Iris pigment epithelial cell (primary cell): Measurements from ENCODE around the gene CORT.
A peak's percentile ranks its signal among the peaks of the same experiment; 100 is the strongest.
"Not testable (repeated sequence)": the region's sequence is repeated elsewhere in the genome, so short reads cannot be mapped to it uniquely, and the experiment has no call there.

Experiments used
- DNase-seq: peaks from one replicate; pipeline ENCODE4 v3.0.0-alpha.2; 2011; ENCODE audit warnings: low read depth

CORT gene, protein sequence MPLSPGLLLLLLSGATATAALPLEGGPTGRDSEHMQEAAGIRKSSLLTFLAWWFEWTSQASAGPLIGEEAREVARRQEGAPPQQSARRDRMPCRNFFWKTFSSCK

DNA sequence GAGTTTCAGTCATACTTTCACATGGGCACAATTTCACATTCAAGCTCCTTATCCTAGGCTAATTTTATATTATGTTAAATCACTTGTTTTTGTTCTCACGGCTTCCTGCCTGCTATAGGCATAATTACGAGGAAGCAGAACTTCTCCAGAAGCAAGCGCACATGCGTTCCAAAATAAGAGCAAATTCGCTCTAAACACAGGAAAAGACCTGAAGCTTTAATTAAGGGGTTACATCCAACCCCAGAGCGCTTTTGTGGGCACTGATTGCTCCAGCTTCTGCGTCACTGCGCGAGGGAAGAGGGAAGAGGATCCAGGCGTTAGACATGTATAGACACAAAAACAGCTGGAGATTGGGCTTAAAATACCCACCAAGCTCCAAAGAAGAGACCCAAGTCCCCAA is at the start of gene CORT:
Gene CORT, plus strand, starts transcription at position 281 of the 400 bp plus-strand sequence. CDS start 193 bp downstream, outside the sequence.
- DNase-seq: no peak

DNA sequence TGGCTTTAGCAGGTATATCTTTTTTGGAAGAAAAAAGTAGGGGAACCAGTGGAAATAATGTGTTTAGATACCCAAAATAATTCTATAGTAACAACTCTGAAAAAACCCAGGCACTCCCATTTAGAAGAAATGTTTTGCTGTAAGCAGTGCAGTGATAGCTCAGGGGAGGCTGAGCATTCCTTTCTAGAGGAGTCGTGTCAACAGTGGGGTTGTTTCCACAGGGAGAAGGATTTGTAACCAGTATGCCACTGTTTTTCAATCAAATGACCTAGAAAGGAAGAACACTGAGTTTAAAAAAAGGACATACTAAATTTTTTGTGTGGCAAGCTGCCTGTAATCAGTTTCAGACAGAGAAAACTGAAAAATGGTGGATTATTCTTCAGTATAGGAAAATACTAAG is 48.5 kb upstream of the CORT start:
- DNase-seq: peak; percentile 73

DNA sequence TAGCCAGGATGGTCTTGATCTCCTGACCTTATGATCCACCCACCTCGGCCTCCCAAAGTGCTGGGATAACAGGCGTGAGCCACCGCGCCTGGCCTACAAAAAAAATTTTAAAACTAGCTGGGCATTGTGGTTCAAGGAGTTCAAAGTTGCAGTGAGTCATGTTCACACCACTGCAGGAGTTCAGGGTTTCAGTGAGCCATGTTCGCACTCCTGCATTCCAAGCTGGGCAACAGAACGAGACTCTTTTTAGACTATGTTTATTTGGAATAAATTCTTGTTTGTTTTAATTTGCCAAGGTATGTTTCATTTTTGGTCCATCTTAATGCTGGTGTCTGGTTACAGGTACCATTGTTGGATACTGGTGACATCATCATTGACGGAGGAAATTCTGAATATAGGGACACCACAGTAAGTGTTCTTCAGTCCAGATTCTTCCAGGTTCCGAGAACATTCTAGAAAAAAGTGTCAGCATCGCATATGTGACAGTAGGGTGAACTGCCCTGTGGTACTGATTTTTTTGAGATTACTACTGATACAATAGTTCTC is 47.0 kb upstream of the CORT start:
- peak; percentile 91 for DNase-seq

DNA sequence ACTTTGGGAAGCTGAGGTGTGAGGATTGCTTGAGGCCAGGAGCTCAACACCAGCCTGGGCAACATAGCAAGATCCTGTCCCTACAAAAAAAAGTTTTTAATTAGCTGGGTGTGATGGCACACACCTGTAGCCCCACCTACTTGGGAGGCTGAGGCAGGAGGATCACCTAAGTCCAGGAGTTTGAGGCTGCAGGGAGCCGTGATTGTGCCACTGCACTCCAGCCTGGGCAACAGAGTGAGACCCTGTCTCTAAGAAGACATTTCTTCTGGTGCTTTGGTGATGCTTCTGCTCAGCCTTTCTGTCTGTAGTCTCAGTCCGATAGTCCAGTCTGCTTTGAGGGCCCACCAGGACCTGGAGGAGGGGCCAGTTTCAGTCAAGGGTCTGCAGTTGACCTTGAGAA is 42.6 kb upstream of the CORT start:
- no peak for DNase-seq

DNA sequence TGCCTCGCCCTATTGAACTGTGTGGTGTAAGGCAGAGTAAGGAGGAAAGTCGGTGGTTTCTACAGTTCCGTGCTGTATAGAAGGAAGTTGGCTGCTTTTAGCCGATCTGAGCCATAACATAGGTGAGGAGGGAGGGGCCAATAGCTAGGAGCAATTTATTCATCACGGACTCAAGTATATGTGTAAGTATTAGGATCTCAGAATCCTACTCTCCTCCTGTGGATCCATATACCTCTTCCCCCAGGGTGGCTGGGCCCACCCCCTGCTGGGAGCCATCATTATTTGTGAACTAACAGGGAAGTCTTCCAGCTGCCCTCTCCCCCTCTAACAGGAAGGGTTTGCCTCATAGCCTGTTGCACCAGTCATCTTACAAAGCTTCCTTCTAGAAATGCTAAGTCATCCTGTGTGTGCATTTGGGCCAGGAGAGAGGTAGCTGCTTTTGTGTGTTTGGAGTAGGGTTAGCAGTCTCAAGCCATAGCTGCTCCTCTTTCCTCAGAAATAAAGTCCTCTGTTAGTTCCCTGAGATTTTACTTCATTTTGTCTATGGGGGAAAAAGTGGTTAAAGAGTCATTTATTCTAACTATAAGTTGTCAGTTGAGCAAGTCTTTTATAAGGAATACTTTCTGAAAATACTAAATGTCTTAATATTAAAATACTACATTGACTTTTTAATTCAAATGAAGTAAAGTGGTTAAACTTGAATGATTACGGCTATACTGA is 34.5 kb upstream of the CORT start:
- peak; percentile 94 for DNase-seq

DNA sequence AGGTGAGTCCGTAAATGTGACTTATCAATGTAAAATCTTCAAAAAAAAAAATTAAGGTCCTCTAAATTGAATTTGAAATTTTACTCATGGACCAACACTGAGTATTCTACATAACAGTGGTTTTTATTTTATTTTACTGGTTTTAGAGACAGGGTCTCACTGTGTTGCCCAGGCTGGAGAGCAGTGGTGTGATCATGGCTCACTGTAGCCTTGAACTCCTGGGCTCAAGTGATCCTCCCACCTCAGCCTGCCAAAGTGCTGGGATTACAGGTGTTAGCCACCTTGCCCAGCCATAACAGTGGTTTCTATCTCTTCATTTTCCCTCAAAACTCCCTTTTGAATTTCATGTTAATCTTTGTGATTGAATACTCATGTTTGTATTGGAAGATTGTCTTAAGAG is 33.9 kb upstream of the CORT start:
- not testable (repeated sequence) for DNase-seq

DNA sequence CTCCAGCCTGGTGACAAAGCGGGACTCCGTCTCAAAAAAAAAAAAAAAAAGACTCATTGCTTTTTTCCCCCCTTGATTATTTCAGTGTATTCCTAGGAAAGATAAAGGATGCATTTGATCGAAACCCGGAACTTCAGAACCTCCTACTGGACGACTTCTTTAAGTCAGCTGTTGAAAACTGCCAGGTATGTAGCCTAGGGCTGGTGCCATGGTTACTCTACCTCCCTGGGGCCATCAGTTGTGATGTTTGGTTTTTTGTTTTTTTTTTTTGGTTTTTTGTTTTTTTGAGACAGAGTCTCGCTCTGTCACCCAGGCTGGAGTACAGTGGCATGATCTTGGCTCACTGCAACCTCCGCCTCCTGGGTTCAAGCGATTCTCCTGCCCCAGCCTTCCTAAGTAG is 31.1 kb upstream of the CORT start:
- not testable (repeated sequence) for DNase-seq

DNA sequence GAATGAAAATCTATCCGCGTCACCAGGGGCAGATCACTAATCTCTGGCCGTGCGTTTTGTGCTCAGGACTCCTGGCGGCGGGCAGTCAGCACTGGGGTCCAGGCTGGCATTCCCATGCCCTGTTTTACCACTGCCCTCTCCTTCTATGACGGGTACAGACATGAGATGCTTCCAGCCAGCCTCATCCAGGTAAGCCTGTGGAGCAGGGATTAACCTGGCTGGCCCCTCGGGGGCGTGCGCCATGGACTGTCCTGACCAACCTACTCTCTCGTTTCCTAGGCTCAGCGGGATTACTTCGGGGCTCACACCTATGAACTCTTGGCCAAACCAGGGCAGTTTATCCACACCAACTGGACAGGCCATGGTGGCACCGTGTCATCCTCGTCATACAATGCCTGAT is 30.5 kb upstream of the CORT start:
- no peak for DNase-seq

DNA sequence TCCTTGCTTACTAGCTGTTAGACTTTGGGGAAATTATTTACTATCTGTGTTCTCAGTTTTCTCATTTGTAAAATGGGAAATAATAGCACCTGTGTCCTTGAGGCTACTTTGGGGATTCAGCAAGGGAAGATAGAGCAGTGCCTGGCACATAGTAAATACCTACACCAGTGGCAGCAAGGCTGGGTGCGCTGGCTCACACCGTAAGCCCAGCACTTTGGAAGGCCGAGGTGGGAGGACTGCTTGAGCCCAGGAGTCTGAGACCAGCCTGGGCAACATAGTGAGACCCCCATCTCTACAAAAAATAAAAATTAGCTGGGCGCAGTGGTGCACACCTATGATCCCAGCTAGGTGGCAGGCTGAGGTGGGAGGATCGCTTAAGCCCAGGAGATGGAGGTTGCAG is 28.2 kb upstream of the CORT start:
- no peak for DNase-seq

DNA sequence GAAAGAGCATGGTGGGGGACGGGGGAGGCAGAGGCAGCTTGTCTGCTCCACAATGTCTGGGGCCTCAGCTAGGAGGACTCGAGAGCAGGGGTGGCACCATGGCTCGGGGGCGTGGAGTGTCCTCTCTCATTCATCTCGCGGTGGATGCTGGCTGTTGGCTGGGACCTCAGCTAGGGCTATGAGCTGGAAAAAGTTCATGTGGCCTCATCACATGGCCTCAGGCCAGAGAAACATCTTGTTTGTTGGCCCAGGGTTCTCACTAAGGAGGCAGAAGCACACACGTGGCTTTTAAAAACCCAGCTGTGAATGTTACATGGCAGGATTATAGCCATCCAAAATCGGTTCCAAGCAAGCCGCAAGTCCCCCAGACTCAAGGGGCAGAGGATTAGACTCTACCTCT is 25.8 kb upstream of the CORT start:
- DNase-seq: peak; percentile 61

DNA sequence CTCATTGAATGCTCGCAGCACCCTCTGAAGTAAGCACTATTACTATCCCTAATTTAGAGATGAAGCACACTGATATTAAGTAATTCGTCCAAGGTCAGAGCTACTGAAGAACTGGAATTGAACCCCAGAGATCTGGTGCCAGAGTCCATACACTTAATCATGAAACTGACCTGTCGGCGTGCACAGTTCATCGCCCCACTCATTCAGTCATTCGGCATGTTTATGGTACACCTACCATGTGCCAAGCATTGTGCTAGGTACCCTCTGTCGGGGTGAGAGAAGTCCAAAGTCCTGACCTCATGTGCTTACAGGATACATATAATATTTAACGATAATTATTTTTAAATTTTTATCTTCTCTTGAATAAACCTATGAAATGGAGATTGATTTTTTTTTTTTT is 25.2 kb upstream of the CORT start:
- DNase-seq: no peak

DNA sequence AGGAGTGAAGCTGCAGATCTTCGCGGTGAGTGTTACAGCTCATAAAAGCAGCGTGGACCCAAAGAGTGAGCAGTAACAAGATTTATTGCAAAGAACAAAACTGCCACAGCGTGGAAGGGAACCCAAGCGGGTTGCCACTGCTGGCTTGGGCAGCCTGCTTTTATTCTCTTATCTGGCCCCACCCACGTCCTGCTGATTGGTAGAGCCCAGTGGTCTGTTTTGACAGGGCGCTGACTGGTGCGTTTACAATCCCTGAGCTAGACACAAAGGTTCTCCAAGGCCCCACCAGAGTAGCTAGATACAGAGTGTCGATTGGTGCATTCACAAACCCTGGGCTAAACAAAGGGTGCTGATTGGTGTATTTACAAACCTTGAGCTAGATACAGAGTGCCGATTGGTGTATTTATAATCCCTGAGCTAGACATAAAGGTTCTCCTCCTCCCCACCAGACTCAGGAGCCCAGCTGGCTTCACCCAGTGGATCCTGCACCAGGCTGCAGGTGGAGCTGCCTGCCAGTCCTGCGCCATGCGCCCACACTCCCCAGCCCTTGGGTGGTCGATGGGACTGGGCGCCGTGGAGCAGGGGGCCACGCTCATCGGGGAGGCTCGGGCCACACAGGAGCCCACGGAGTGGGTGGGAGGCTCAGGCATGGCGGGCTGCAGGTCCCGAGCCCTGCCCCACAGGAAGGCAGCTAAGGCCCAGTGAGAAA is 23.9 kb upstream of the CORT start:
- not testable (repeated sequence) for DNase-seq

DNA sequence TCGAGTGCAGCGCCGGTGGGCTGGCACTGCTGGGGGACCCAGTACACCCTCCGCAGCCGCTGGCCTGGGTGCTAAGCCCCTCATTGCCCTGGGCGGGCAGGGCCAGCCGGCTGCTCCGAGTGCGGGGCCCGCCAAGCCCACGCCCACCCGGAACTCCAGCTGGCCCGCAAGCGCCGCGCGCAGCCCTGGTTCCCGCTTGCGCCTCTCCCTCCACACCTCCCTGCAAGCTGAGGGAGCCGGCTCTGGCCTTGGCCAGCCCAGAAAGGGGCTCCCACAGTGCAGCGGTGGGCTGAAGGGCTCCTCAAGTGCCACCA is 23.3 kb upstream of the CORT start:
- not testable (repeated sequence) for DNase-seq

DNA sequence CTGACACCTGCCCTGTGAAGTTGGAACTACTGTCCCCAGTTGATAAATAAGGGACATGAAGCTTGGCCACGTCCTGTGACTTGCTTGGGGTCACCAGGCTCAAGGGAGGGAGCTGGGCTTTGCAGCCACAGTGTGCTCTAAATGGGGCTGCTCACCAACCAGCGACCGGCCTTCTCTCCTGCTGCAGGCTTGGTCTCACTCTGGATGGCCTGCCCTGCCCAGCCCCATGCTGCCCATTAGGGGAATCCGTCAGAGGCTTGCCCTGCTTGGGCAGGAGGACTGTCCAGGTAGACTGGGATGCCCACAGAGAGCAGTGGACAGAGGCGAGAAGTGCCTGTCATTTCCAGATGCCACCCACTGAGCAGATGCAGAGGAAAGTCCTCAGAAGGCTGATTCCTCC is 20.8 kb upstream of the CORT start:
- DNase-seq: no peak

DNA sequence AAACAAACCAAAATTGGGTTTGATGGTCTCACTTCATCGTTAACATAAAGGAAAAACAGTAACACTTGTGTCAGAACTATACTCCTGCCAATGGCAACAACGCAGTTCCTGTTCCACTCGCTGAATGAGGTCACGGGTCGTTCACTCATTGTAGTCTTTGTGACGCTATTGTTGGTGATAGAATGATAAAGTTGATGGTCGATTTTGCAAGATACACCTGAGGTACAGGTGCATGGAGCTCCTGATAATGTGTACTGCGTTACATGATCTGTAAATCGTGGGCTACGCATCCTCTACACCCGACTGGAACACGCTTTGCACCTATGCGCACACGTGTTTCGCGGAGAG is 20.0 kb upstream of the CORT start:
- DNase-seq: peak; percentile 9

DNA sequence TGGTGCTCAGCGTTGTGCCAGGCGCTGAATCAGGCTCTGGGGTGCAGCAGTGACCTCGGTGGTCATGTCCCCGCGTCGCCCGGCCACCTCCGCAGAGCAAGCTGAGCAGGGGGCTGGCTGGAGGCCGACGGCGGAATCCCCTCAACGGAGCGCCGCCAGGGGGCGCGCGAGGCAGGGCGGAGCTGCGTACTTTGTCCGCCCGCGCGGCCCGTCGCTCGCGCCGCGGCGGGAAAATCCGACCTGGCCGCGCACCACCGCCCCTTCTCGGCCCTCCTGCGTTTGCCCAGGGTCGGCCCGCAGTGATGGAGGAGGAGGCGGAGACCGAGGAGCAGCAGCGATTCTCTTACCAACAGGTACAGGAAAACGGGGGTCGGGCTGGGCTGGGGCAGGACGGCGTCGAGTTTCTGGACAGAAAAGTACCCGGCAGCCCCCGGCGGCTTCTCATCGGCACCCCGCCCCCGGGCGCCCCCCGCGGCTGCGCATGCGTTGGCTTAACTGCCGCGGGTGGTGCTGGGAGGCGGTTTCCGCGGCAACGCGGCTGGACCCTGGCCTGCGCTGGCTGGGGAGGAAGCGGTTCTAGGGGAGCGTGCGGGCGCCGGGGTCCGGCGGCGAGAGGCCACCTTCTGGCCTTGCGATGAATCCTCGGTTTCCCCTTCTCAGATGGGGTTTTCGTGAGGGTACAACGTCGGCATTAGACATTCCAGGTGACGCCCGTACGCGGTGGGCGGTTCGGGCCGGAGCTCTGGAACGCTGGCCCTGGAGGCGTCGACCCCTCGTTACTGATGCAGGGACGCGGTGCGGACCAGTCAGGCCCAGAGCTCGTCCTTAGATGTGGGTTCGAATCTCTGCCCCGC is 19.4 kb upstream of the CORT start, which contains the start of gene CENPS:
Gene CENPS, plus strand, starts transcription at position 218 of the 854 bp plus-strand sequence. Its CDS starts 85 bp downstream, at position 303.
- DNase-seq: peak; percentile 82

DNA sequence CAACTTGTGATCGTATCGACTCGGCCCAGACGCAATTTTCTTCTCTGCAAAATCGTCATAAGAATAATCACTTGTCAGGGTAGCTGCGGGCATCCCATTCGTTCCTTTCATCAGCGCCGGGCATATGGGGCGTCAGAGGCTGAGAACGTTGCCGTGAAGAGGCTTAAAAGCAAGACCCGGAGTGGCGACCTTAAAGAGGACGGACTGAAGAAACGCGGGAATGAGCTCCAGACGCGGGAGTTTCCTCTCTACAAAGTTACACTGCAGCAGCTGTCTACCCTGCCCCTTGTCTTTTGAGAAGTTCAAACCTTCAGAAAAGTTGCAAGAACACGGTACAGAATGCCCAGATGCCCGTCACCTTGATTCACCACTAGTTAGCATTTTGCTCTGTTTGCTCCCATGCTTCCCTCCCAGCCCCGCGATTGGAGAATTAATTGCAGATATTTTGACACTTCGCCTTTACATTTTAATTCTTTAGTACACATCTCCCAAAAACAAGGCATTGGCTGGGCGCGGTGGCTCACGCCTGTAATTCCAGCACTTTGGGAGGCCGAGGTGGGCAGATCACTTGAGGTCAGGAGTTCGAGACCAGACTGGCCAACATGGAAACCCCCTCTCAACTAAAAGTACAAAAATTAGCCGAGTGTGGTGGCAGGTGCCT is 18.6 kb upstream of the CORT start:
- DNase-seq: peak; percentile 49

DNA sequence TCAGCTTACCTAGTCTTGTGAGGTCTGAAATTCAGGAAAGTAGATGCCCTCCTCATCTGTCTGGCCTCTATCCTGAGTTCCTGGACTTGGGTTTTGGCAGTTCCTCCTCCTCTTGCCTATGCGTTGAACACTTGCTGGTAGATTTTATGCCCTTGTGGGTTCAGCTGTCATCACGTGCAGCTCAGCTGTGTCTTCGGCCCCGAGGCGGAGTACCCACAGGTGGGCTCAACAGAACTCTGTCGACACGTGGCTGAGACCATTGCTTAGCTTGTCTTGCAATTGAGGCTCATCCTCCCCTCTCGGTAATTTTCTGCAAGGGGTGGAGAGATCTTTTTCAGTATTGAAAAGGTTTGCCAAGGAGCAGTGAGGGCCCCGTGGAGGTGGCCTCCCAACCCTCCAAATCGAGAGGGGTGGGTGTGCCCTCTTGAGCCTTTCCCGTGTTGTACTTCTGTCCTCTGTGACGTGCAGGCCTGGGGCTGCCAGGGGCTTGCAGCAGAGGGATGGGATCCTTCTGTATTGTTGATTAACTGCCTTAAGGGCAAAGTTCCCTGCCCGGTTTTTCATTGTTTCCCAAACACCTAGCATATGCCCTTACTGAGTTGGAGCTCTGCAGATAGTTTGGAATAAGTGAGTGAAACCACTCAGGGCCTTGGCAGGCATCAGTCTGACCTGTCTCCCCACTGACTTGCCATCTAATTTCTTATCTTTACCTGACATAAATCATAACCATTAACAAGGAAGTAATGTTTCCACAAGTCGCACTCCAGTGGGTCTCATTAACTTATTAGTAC is 16.7 kb upstream of the CORT start:
- no peak for DNase-seq

DNA sequence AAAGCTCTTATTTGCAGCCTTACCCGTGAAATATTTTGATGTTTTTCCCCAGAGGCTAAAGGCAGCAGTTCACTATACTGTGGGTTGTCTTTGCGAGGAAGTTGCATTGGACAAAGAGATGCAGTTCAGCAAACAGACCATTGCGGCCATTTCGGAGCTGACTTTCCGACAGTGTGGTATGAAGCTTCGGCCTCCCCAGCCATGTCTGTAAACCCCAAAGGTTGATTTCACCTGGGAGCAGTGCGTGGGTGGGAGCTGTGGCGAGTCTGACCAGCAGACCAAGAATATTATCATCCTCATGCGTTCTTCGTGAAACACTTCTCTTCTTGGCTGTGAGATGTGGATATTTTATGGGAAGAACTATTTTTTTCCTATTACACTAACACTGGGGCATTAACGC is 16.0 kb upstream of the CORT start:
- DNase-seq: no peak

DNA sequence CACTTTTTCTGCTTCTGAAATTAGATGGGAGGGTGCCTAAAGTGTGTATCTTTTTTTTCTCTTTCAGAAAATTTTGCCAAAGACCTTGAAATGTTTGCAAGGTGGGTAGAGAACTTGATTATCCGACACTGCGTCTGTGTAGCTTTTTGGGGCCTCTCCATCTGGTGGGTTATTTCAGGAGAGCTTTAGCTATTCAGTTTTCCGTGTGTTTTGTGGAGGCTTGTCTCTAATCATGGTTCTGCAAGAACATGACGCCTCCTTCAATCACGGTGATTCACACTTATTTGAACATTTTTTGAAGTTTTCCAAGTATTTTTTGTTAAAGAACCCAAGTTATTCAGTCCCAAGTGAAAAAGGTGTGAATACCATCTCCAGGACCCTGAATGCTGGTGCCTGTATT is 15.2 kb upstream of the CORT start:
- DNase-seq: no peak

DNA sequence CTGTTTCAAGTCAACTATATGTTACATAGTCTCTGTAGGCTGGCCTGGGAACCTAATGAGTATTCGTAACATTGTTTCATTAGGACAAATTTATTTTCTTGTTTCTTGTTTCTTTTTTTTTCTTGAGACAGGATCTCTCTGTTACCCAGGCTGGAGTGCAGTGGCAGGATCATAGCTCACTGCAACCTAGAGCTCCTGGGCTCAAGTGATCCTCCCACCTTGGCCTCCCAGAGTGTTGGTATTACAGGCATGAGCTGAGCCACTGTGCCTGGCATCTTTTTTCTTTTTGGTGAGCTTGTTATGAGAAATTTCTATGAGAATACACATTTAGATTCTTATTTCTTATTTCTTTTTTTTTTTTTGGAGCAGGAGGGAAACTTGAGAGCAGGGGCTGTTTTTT is 12.8 kb upstream of the CORT start:
- DNase-seq: no peak
